Large intestine (tissue), 3 donors: Measurements from ENCODE around the gene LMO4. TPM values are rescaled to one million over a fixed set of nuclear protein-coding genes. Genes with fewer than 3 reads are reported as not detected.
A peak's percentile ranks its signal among the peaks of the same experiment; 100 is the strongest.

Source experiments
- DNase-seq, 2 donors: peaks; one replicate each; pipeline versions ENCODE4 v3.0.0 to v3.0.0-alpha.2; 2013
- H3K27ac ChIP-seq: one replicate; pipeline ENCODE4 v1.5.1; 2013; ENCODE audit warnings: low read length
- H3K27me3 ChIP-seq: 2 replicates; pipeline ENCODE4 v1.6.1; 2013; ENCODE audit warnings: low read length; ENCODE audit not compliant: control insufficient read depth, insufficient read depth
- H3K36me3 ChIP-seq: 2 replicates; pipeline ENCODE4 v1.6.1; 2013; ENCODE audit warnings: low read length; ENCODE audit not compliant: control insufficient read depth, insufficient read depth
- H3K4me1 ChIP-seq: one replicate; pipeline ENCODE4 v1.6.1; 2013; ENCODE audit warnings: low read length; ENCODE audit not compliant: control insufficient read depth, insufficient read depth
- H3K4me3 ChIP-seq: one replicate; pipeline ENCODE4 v1.5.1; 2013; ENCODE audit warnings: low read length
- H3K9me3 ChIP-seq: one replicate; pipeline ENCODE4 v1.6.1; 2013; ENCODE audit warnings: mild to moderate bottlenecking, low read depth, low read length, moderate library complexity; ENCODE audit not compliant: control insufficient read depth
- WGBS: methylation state at CpG from one replicate; pipeline ENCODE4 v1.1.5; 2013; ENCODE audit warnings: low lambda C conversion rate; ENCODE audit not compliant: insufficient coverage; 5-methylcytosine and 5-hydroxymethylcytosine counted together
- polyA plus RNA-seq: library from polyadenylated mRNA; unstranded; fragments of 120-200 nt; gene quantifications from one replicate; pipeline ENCODE4 v1.2.1, GENCODE V29; 2013

Gene LMO4
- polyA plus RNA-seq, 1 donor, result 90.8 TPM

- Histone ChIP-seq H3K4me3 (peak overlapping the region; percentile 59), H3K4me1 (peaks cover 19% of the 10 kb centered on the region), H3K36me3 (peaks cover 20% of the 10 kb centered on the region), H3K27ac (no peak overlapping the region), H3K27me3 (no peaks in the 10 kb centered on the region), H3K9me3 (no peaks in the 10 kb centered on the region)
- peak; percentile 29 to 72 for DNase-seq
- WGBS, result no CpG with 5 or more reads among the region's 60 CpGs
Measured at GRCh38 chr1:87335175-87335884, 6.7 kb downstream of the LMO4 start.

GRCh38 chr1:87336623-87337067, 8.0 kb downstream of the LMO4 start:
- DNase-seq, result peak in 1 of 2 donors; percentile 40
- Histone ChIP-seq H3K4me3 (no peak overlapping the region), H3K4me1 (peaks cover 19% of the 10 kb centered on the region), H3K27ac (no peak overlapping the region), H3K9me3 (no peaks in the 10 kb centered on the region), H3K36me3 (peaks cover 30% of the 10 kb centered on the region), H3K27me3 (no peaks in the 10 kb centered on the region)
- WGBS, result 30% methylated on average over 2 of the region's 10 CpGs

GRCh38 chr1:87337606-87338005, 8.9 kb downstream of the LMO4 start:
- 60% methylated on average over 1 of the region's 5 CpGs for WGBS
- no peak overlapping the region for H3K27ac ChIP-seq
- no peaks in the 10 kb centered on the region for H3K27me3 ChIP-seq
- H3K36me3 ChIP-seq, result peaks cover 38% of the 10 kb centered on the region
- no peak for DNase-seq
- no peaks in the 10 kb centered on the region for H3K9me3 ChIP-seq
- H3K4me1 ChIP-seq, result peaks cover 14% of the 10 kb centered on the region
- H3K4me3 ChIP-seq, result no peak overlapping the region

GRCh38 chr1:87338566-87338965, 9.9 kb downstream of the LMO4 start:
- H3K4me1 ChIP-seq, result peaks cover 14% of the 10 kb centered on the region
- no CpG with 5 or more reads among the region's 3 CpGs for WGBS
- no peak for DNase-seq

GRCh38 chr1:87344231-87344630, 15.6 kb downstream of the LMO4 start:
- Histone ChIP-seq H3K9me3 (no peaks in the 10 kb centered on the region), H3K4me1 (peaks cover 15% of the 10 kb centered on the region), H3K27ac (no peak overlapping the region), H3K27me3 (no peaks in the 10 kb centered on the region), H3K4me3 (no peak overlapping the region), H3K36me3 (peaks cover 55% of the 10 kb centered on the region)
- WGBS, result 100% methylated on average over 1 of the region's 3 CpGs
- no peak for DNase-seq

More at GRCh38 chr1:87338566-87338965, 9.9 kb downstream of the LMO4 start:
- Histone ChIP-seq H3K36me3 (peaks cover 48% of the 10 kb centered on the region), H3K9me3 (no peaks in the 10 kb centered on the region), H3K27me3 (no peaks in the 10 kb centered on the region), H3K27ac (no peak overlapping the region), H3K4me3 (no peak overlapping the region)

- Histone ChIP-seq H3K4me3 (no peak overlapping the region), H3K36me3 (peaks cover 36% of the 10 kb centered on the region), H3K27me3 (no peaks in the 10 kb centered on the region), H3K4me1 (peaks cover 19% of the 10 kb centered on the region), H3K27ac (peak overlapping the region; percentile 53), H3K9me3 (no peaks in the 10 kb centered on the region)
- WGBS, result 75% methylated on average over 2 of the region's 8 CpGs
- peak; percentile 23 to 60 for DNase-seq
Measured at GRCh38 chr1:87346130-87346814, 17.6 kb downstream of the LMO4 start.

- H3K9me3 ChIP-seq, result no peaks in the 10 kb centered on the region
- no peak overlapping the region for H3K4me3 ChIP-seq
- no CpG with 5 or more reads among the region's 7 CpGs for WGBS
- H3K4me1 ChIP-seq, result peaks cover 19% of the 10 kb centered on the region
- no peaks in the 10 kb centered on the region for H3K27me3 ChIP-seq
- no peak for DNase-seq
- peak overlapping the region; percentile 33 for H3K27ac ChIP-seq
- H3K36me3 ChIP-seq, result peaks cover 18% of the 10 kb centered on the region
Measured at GRCh38 chr1:87348341-87349019, 19.8 kb downstream of the LMO4 start.

GRCh38 chr1:87349036-87349435, 20.4 kb downstream of the LMO4 start:
- Histone ChIP-seq H3K27ac (peak overlapping the region; percentile 33), H3K27me3 (no peaks in the 10 kb centered on the region), H3K4me1 (peaks cover 19% of the 10 kb centered on the region), H3K4me3 (no peak overlapping the region), H3K36me3 (peaks cover 15% of the 10 kb centered on the region), H3K9me3 (no peaks in the 10 kb centered on the region)
- DNase-seq, result peak in 1 of 2 donors; percentile 64
- 71% methylated on average over 1 of the region's 2 CpGs for WGBS

GRCh38 chr1:87355894-87356293, 27.2 kb downstream of the LMO4 start:
- Histone ChIP-seq H3K27me3 (no peaks in the 10 kb centered on the region), H3K4me1 (no peaks in the 10 kb centered on the region), H3K9me3 (peaks cover 6% of the 10 kb centered on the region)

GRCh38 chr1:87356591-87356990, 27.9 kb downstream of the LMO4 start:
- WGBS, result no CpG with 5 or more reads among the region's 5 CpGs
- DNase-seq, result no peak
- H3K27ac ChIP-seq, result no peak overlapping the region
- H3K4me3 ChIP-seq, result no peak overlapping the region
- H3K4me1 ChIP-seq, result no peaks in the 10 kb centered on the region
- peaks cover 6% of the 10 kb centered on the region for H3K9me3 ChIP-seq
- no peaks in the 10 kb centered on the region for H3K27me3 ChIP-seq
- H3K36me3 ChIP-seq, result no peaks in the 10 kb centered on the region

More at GRCh38 chr1:87355894-87356293, 27.2 kb downstream of the LMO4 start:
- no peak overlapping the region for H3K27ac ChIP-seq
- no peaks in the 10 kb centered on the region for H3K36me3 ChIP-seq
- no CpG with 5 or more reads among the region's 3 CpGs for WGBS
- DNase-seq, result no peak
- H3K4me3 ChIP-seq, result no peak overlapping the region
